BJ (cell line): Measurements from ENCODE around the gene DYTN. TPM values are rescaled to one million over a fixed set of nuclear protein-coding genes. Genes with fewer than 3 reads are reported as not detected.

Source experiments
- CTCF ChIA-PET: fragments of 350-600 bp; formaldehyde crosslinking; extraction: SDS; loops from one replicate; lab custom pipeline; 2021; ENCODE audit warnings: antibody characterized with exemption, inconsistent platforms; lab: Yijun Ruan, JAX
- POLR2A ChIA-PET: fragments of 300-600 bp; sonication (Branson Sonifier 250); formaldehyde crosslinking; extraction: SDS; loops from one replicate; lab custom pipeline; 2021; ENCODE audit warnings: antibody characterized with exemption; lab: Charles Lee
- DNase-seq: peaks from one replicate; pipeline ENCODE4 v3.0.0-alpha.2; 2011; ENCODE audit warnings: low read depth
- H3K27me3 ChIP-seq: 2 replicates; pipeline ENCODE4 v1.6.0; 2011; ENCODE audit warnings: low read length; ENCODE audit not compliant: control insufficient read depth, insufficient read depth
- H3K36me3 ChIP-seq: 2 replicates; pipeline ENCODE4 v1.5.1; 2011; ENCODE audit warnings: low read length; ENCODE audit not compliant: control insufficient read depth, insufficient read depth
- H3K4me3 ChIP-seq: 2 replicates; pipeline ENCODE4 v1.5.1; 2011; ENCODE audit warnings: low read depth, mild to moderate bottlenecking, control low read depth, low read length
- CTCF ChIP-seq: IDR thresholded peaks from 2 replicates; pipeline ENCODE4 v1.5.1; 2011; ENCODE audit warnings: low read depth, mild to moderate bottlenecking, control low read depth, inconsistent platforms, low read length, moderate library complexity; ENCODE audit not compliant: insufficient read depth
- polyA plus RNA-seq: library from polyadenylated mRNA; depleted of rRNA; stranded (reverse); fragments of >200 nt; gene quantifications from 2 replicates; pipeline ENCODE4 v1.2.3, GENCODE V29; 2011

DYTN gene
- polyA plus RNA-seq, 1 experiment: not detected

- no peak for TF ChIP-seq CTCF
- POLR2A ChIA-PET: no interaction called here
Observed at GRCh38 chr2:206756816-206757215, 38.6 kb upstream of the DYTN start.

GRCh38 chr2:206740800-206741199, 22.6 kb upstream of the DYTN start:
- TF ChIP-seq CTCF: no peak
- POLR2A ChIA-PET: no interaction called here
- no peak for DNase-seq
- Histone ChIP-seq H3K27me3 (no peaks in the 10 kb centered on the region), H3K36me3 (no peaks in the 10 kb centered on the region), H3K4me3 (no peak overlapping the region)
- CTCF ChIA-PET: no interaction called here

More at GRCh38 chr2:206756816-206757215, 38.6 kb upstream of the DYTN start:
- no peak overlapping the region for H3K4me3 ChIP-seq
- CTCF ChIA-PET: no interaction called here
- H3K36me3 ChIP-seq: no peaks in the 10 kb centered on the region
- DNase-seq: no peak
- H3K27me3 ChIP-seq: no peaks in the 10 kb centered on the region; the same call in 1 of the 2 replicates

- Histone ChIP-seq H3K4me3 (no peak overlapping the region), H3K36me3 (no peaks in the 10 kb centered on the region), H3K27me3 (no peaks in the 10 kb centered on the region)
- no peak for TF ChIP-seq CTCF
- ChIA-PET CTCF (no interaction called here), POLR2A (no interaction called here)
- DNase-seq: no peak
Observed at GRCh38 chr2:206739271-206739670, 21.1 kb upstream of the DYTN start.

- H3K27me3 ChIP-seq: no peaks in the 10 kb centered on the region
- no peak for TF ChIP-seq CTCF
- ChIA-PET CTCF (no interaction called here), POLR2A (no interaction called here)
- H3K4me3 ChIP-seq: no peak overlapping the region
- no peaks in the 10 kb centered on the region for H3K36me3 ChIP-seq
- no peak for DNase-seq
Observed at GRCh38 chr2:206736935-206737334, 18.7 kb upstream of the DYTN start.

GRCh38 chr2:206733341-206733740, 15.1 kb upstream of the DYTN start:
- ChIA-PET CTCF (no interaction called here), POLR2A (no interaction called here)
- Histone ChIP-seq H3K4me3 (no peak overlapping the region), H3K36me3 (no peaks in the 10 kb centered on the region), H3K27me3 (no peaks in the 10 kb centered on the region)
- no peak for TF ChIP-seq CTCF
- DNase-seq: no peak
